Measurements from ENCODE around the gene GMDS. TPM values are rescaled to one million over a fixed set of nuclear protein-coding genes. Genes with fewer than 3 reads are reported as not detected.

GMDS gene
- polyA plus RNA-seq, 1 of the 3 experiments (the other 2 are of a cell fraction), result 12.3 TPM

DNA sequence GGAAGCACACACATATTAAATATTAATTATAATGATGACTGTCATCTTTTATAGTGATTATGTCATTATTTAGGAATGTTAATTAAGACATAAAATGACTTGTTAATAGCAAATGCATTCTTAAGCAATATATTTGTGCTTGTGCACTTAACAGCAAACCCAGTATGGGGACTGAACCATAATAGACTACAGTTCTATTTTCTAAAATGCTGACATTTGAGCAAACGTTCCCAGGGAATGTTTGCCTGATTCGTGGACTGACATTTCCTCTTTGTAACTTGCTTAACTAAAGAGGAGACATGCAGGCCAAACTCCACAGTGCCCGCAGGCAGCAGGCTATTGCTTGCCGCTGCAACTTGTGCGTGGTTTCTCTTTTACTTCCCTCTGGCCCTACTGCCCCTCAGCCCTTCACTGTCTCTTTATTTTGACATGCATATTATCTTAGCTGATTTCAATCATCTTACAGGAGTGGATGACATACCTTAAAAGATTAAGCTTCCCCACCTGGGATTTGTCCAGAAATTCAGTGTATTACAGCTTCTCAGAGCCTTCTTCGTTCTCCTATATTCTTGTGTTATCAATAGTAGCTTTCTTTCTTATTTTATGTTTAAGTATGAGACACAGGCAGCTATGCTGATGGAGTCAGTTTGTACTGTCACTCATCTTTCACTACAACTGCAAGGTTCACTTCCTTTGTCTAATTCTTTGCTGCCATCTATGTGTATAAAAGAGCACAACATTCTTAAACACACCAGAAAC, 141.5 kb downstream of the GMDS start:
- Histone ChIP-seq H3K4me2 (peak overlapping the region; percentile 74), H3F3A (replicated peaks; ENCODE audit: insufficient read depth) (peaks cover 4% of the 10 kb centered on the region), H4K20me1 (ENCODE audit: insufficient read depth) (no peaks in the 10 kb centered on the region), H3K9ac (0 out of 2 replicates have a peak overlapping the region, but pooled peaks have one; percentile 2), H3K36me3 (replicated peaks in 1 of 2; ENCODE audit: control insufficient read depth in 1 of 2, insufficient read depth in 2 of 2, low read length in 1 of 2) (no peaks in the 10 kb centered on the region), H3K27ac (ENCODE audit: low read depth in 2 of 2, low read length in 1 of 2) (peak overlapping the region; percentile 28 to 43; a peak in 2 of 4 replicates), H3K79me2 (ENCODE audit: insufficient read depth) (no peaks in the 10 kb centered on the region), H3K27me3 (ENCODE audit: insufficient read depth) (no peaks in the 10 kb centered on the region), H3K4me3 (ENCODE audit: low read depth in 2 of 2, low read length in 1 of 2) (peak overlapping the region; percentile 24 to 44; a peak in 2 of 4 replicates), H2AFZ (ENCODE audit: low read depth) (no peak overlapping the region), H3K9me2 (no peaks in the 10 kb centered on the region), H3K9me3 (no peaks in the 10 kb centered on the region), H3K4me1 (ENCODE audit: control insufficient read depth in 1 of 2, insufficient read depth in 2 of 2, low read depth in 1 of 2, low read length in 1 of 2) (peaks cover 7 to 13% of the 10 kb centered on the region in 2 experiments; a peak in 2 of 4 replicates)
- ChIA-PET CTCF (interaction anchor here (0.6 to 2.9 kb wide), 80 partner anchors 9 to 1550 kb away, joined by 3 to 60 read pairs (median 4); partner anchors contain the start of gene FOXC1), POLR2A (no interaction called here)
- TF ChIP-seq, protein P1, sequence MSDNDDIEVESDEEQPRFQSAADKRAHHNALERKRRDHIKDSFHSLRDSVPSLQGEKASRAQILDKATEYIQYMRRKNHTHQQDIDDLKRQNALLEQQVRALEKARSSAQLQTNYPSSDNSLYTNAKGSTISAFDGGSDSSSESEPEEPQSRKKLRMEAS (IDR thresholded peaks at IDR 0.05; ENCODE audit: low read depth), result no peak
- TF ChIP-seq CHD2 (IDR thresholded peaks at IDR 0.05; ENCODE audit: low read length, partially characterized antibody) (no peak), FOXM1 (IDR thresholded peaks at IDR 0.05; ENCODE audit: low read depth) (no peak), EP300 (IDR thresholded peaks at IDR 0.05; ENCODE audit: borderline replicate concordance in 1 of 2, low read depth in 1 of 2, low read length in 1 of 2) (no peak), FOSL2 (IDR thresholded peaks at IDR 0.05; ENCODE audit: borderline replicate concordance, low read depth) (no peak), RAD21 (IDR thresholded peaks at IDR 0.05; ENCODE audit: low read length) (peak; percentile 97), MXI1 (IDR thresholded peaks at IDR 0.05; ENCODE audit: low read depth, low read length) (peak; percentile 57), SMC3 (IDR thresholded peaks at IDR 0.05; ENCODE audit: low read depth, low read length) (peak; percentile 83), TAF1 (IDR thresholded peaks at IDR 0.05; ENCODE audit: borderline replicate concordance, low read depth, low read length) (no peak)
- TF ChIP-seq, protein P2, sequence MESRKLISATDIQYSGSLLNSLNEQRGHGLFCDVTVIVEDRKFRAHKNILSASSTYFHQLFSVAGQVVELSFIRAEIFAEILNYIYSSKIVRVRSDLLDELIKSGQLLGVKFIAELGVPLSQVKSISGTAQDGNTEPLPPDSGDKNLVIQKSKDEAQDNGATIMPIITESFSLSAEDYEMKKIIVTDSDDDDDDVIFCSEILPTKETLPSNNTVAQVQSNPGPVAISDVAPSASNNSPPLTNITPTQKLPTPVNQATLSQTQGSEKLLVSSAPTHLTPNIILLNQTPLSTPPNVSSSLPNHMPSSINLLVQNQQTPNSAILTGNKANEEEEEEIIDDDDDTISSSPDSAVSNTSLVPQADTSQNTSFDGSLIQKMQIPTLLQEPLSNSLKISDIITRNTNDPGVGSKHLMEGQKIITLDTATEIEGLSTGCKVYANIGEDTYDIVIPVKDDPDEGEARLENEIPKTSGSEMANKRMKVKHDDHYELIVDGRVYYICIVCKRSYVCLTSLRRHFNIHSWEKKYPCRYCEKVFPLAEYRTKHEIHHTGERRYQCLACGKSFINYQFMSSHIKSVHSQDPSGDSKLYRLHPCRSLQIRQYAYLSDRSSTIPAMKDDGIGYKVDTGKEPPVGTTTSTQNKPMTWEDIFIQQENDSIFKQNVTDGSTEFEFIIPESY (IDR thresholded peaks at IDR 0.05; ENCODE audit: borderline replicate concordance, low read depth), result no peak
- TF ChIP-seq, protein P3, sequence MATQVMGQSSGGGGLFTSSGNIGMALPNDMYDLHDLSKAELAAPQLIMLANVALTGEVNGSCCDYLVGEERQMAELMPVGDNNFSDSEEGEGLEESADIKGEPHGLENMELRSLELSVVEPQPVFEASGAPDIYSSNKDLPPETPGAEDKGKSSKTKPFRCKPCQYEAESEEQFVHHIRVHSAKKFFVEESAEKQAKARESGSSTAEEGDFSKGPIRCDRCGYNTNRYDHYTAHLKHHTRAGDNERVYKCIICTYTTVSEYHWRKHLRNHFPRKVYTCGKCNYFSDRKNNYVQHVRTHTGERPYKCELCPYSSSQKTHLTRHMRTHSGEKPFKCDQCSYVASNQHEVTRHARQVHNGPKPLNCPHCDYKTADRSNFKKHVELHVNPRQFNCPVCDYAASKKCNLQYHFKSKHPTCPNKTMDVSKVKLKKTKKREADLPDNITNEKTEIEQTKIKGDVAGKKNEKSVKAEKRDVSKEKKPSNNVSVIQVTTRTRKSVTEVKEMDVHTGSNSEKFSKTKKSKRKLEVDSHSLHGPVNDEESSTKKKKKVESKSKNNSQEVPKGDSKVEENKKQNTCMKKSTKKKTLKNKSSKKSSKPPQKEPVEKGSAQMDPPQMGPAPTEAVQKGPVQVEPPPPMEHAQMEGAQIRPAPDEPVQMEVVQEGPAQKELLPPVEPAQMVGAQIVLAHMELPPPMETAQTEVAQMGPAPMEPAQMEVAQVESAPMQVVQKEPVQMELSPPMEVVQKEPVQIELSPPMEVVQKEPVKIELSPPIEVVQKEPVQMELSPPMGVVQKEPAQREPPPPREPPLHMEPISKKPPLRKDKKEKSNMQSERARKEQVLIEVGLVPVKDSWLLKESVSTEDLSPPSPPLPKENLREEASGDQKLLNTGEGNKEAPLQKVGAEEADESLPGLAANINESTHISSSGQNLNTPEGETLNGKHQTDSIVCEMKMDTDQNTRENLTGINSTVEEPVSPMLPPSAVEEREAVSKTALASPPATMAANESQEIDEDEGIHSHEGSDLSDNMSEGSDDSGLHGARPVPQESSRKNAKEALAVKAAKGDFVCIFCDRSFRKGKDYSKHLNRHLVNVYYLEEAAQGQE (IDR thresholded peaks at IDR 0.05; ENCODE audit: low read depth, low read length), result no peak
- TF ChIP-seq, protein P4, sequence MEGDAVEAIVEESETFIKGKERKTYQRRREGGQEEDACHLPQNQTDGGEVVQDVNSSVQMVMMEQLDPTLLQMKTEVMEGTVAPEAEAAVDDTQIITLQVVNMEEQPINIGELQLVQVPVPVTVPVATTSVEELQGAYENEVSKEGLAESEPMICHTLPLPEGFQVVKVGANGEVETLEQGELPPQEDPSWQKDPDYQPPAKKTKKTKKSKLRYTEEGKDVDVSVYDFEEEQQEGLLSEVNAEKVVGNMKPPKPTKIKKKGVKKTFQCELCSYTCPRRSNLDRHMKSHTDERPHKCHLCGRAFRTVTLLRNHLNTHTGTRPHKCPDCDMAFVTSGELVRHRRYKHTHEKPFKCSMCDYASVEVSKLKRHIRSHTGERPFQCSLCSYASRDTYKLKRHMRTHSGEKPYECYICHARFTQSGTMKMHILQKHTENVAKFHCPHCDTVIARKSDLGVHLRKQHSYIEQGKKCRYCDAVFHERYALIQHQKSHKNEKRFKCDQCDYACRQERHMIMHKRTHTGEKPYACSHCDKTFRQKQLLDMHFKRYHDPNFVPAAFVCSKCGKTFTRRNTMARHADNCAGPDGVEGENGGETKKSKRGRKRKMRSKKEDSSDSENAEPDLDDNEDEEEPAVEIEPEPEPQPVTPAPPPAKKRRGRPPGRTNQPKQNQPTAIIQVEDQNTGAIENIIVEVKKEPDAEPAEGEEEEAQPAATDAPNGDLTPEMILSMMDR (IDR thresholded peaks at IDR 0.05), result peak; percentile 77
- TF ChIP-seq, protein P5, sequence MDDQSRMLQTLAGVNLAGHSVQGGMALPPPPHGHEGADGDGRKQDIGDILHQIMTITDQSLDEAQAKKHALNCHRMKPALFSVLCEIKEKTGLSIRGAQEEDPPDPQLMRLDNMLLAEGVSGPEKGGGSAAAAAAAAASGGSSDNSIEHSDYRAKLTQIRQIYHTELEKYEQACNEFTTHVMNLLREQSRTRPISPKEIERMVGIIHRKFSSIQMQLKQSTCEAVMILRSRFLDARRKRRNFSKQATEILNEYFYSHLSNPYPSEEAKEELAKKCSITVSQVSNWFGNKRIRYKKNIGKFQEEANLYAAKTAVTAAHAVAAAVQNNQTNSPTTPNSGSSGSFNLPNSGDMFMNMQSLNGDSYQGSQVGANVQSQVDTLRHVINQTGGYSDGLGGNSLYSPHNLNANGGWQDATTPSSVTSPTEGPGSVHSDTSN (IDR thresholded peaks at IDR 0.05), result peak; percentile 76
- TF ChIP-seq, protein P6, sequence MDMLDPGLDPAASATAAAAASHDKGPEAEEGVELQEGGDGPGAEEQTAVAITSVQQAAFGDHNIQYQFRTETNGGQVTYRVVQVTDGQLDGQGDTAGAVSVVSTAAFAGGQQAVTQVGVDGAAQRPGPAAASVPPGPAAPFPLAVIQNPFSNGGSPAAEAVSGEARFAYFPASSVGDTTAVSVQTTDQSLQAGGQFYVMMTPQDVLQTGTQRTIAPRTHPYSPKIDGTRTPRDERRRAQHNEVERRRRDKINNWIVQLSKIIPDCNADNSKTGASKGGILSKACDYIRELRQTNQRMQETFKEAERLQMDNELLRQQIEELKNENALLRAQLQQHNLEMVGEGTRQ (IDR thresholded peaks at IDR 0.05; ENCODE audit: borderline replicate concordance, low read depth, low read length), result no peak
- 13% methylated on average over 6 of the region's 6 CpGs for WGBS (ENCODE audit: low lambda C conversion rate)
- peak; percentile 58 for DNase-seq

Measured in SK-N-SH (cell line).